Measurements from ENCODE around the gene R3HCC1L.

Gene R3HCC1L

DNA sequence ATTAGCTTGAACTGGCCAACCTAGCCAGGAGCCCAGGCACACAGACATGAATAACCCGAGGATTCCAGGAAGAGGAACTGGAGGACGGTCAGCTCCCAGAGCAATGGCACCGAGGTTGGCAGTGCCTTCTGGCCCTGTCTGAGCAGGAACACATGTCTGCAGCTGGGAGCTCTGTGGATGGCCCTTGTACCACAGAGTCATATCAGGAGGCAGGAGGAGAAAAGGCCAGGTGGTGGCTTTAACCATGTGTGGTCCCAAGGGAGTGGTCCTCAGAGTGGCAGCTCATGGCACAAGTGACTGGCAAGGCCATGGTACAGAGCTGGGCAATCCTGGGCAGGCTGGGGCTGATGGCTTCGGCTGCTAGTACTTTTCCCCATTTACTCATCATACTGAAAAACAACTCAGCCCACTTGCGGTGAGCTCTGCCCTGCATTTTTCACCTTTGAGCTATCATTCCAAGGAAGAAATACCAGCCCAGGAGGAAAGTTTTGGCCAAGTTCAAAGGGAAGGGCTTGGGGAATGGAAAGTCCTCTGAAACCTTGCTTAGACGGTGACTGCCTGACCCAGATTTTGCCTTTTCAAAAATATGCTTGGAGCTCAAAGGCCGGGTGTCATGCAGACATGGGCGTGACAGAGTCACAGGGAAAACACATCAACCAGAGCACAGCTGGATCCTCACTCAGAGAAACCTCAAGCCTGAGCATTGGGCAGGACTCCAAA, 159.3 kb downstream of the R3HCC1L start:
- no peak for DNase-seq

DNA sequence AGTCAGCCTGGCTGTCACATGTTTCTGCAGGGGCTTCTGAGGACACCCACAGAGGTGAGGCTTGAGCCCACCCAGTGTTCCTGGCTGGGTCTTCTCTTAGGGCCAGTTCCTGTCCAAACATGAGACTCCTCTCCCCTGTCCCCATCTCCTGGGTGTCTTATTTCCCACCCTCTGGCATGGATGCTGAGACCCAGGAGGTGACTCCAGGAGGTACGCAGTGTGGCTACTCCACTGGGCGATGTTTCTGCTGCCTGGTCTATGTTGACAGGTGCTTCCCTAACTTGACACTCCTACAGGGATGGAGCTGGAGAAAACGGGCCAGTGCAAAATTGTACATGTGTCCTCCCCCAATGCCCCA, 159.8 kb downstream of the R3HCC1L start:
- no peak for DNase-seq

Measured in KG1 (cell line).